Ovary (tissue), 9 donors: ENCODE measurements around the gene RIPOR1. TPM values are rescaled to one million over a fixed set of nuclear protein-coding genes. Genes with fewer than 3 reads are reported as not detected.
A peak's percentile ranks its signal among the peaks of the same experiment; 100 is the strongest.

ENCODE experiments used
- DNase-seq, 5 donors: peaks; one replicate each; pipeline ENCODE4 v3.0.0-alpha.2; 2019 to 2020
- H3K27ac ChIP-seq, 2 donors: fragments of 200-600 bp; one replicate each; pipeline versions ENCODE4 v1.5.1 to v1.8.0; 2019 to 2022
- H3K27me3 ChIP-seq: fragments of 200-600 bp; one replicate; pipeline ENCODE4 v1.8.0; 2022
- H3K36me3 ChIP-seq: fragments of 200-600 bp; sonication (generic); one replicate; pipeline ENCODE4 v1.5.1; 2019
- H3K4me1 ChIP-seq: one replicate; pipeline ENCODE4 v1.8.1; 2013; ENCODE audit warnings: mild to moderate bottlenecking, moderate library complexity; ENCODE audit not compliant: insufficient read depth
- H3K4me3 ChIP-seq: fragments of 200-600 bp; sonication (generic); one replicate; pipeline ENCODE4 v1.5.1; 2017
- H3K9me3 ChIP-seq, 2 donors: fragments of 200-600 bp in 1 of 2; sonication (generic) in 1 of 2; one replicate each; pipeline versions ENCODE4 v1.5.1 to v1.8.1; 2013 to 2019; ENCODE audit warnings: mild to moderate bottlenecking in 1 of 2, moderate library complexity in 1 of 2
- EP300 ChIP-seq: sonication (generic); formaldehyde crosslinking; IDR thresholded peaks from one replicate; pipeline ENCODE4 v1.6.1; 2017; ENCODE audit warnings: antibody characterized with exemption
- POLR2A ChIP-seq: fragments of 450-650 bp; IDR thresholded peaks from one replicate; pipeline ENCODE4 v1.6.1; 2017; ENCODE audit warnings: antibody characterized with exemption, mild to moderate bottlenecking, moderate library complexity
- WGBS, 3 donors: extraction: QIAGEN DNeasy Blood & Tissue Kit in 1 of 3; methylation state at CpG; one replicate each; pipeline versions ENCODE4 v1.1.5 to v1.1.7; 2013 to 2017; 5-methylcytosine and 5-hydroxymethylcytosine counted together
- intact Hi-C, 4 donors: fragments of 100-400 bp; cut with DNase I; formaldehyde crosslinking; loops; one replicate each; pipeline versions ENCODE4 v1.11.0 to v1.15.1; 2022 to 2023
- polyA plus RNA-seq, 2 donors: library from polyadenylated mRNA; stranded (reverse); fragments of 200-250 nt in 1 of 2; fragments of 350-450 nt in 1 of 2; fragmentation: Illumina TruSeq in 1 of 2; extraction: RNeasy Lipid Tissue Mini Kit (QIAGEN cat#74804) in 1 of 2; gene quantifications; one replicate each; pipeline ENCODE4 v1.2.3, GENCODE V29; 2013 to 2014
- total RNA-seq, 7 donors: library from RNA; depleted of rRNA in 2 of 7; stranded (reverse); fragments of >200 nt in 2 of 7; fragmentation: NEBNext Ultra II Directional in 3 of 7; extraction: Animal tissue kit (Norgen Biotek cat#: 25700) in 3 of 7; gene quantifications; one replicate each; pipeline versions ENCODE4 v1.1.0 to v1.2.4, GENCODE V29; 2016 to 2023
- TF ChIP-seq, protein P1 (sequence below), 3 donors: fragments of 450-650 bp in 2 of 3; fragments of 200-600 bp in 1 of 3; IDR thresholded peaks; one replicate each; pipeline versions ENCODE4 v1.5.1 to v1.8.0; 2016 to 2022; ENCODE audit warnings: antibody characterized with exemption in 3 of 3, mild to moderate bottlenecking in 1 of 3
- donor health status: DM: no; HTN: no; CAD: no; lungs with moderate emphysema.
- donor health status: DM: no; HTN: no; CAD: no.
- donor health status: Bipolar disorder and iron deficiency.
- donor health status: DM: yes; HTN: yes; CAD: no.
- donor health status: DM: no; HTN: no; CAD: no.
- donor health status: DM: yes; HTN: yes; CAD: no.

Gene RIPOR1
- total and polyA plus RNA-seq, 9 donors = 22.3 to 96.3 (median 70.4) TPM

DNA sequence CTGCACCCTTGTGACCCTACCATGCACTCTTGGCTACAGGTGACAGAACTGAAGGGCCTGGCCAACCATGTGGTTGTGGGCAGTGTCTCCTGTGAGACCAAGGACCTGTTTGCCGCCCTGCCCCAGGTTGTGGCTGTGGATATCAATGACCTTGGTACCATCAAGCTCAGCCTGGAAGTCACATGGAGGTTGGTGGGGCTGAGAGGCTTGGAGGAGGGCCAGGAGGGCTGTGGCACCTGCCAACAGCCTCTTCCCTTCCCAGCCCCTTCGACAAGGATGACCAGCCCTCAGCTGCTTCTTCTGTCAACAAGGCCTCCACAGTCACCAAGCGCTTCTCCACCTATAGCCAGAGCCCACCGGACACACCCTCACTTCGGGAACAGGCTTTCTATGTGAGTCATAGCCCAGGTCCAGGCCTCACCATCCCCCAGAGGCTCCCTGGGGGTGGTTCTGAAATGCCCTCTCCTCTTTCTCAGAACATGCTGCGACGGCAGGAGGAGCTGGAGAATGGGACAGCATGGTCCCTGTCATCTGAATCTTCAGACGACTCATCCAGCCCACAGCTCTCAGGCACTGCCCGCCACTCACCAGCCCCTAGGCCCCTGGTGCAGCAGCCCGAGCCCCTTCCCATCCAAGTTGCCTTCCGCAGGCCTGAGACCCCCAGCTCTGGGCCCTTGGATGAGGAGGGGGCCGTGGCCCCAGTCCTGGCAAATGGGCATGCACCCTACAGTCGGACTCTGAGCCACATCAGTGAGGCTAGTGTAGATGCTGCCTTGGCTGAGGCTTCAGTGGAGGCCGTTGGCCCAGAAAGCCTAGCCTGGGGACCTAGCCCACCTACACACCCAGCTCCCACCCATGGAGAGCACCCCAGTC lies 13.0 kb downstream of the RIPOR1 start:
- H3K36me3 ChIP-seq = no peaks in the 10 kb centered on the region
- 71 to 76% (median 74%) methylated on average over 13 to 14 of the region's 14 CpGs for WGBS, 3 donors
- intact Hi-C loops = loop anchor here in 1 of 4 donors (10.0 kb wide), 1 partner anchor 103 kb away; the partner anchor contains the start of gene CARMIL2

DNA sequence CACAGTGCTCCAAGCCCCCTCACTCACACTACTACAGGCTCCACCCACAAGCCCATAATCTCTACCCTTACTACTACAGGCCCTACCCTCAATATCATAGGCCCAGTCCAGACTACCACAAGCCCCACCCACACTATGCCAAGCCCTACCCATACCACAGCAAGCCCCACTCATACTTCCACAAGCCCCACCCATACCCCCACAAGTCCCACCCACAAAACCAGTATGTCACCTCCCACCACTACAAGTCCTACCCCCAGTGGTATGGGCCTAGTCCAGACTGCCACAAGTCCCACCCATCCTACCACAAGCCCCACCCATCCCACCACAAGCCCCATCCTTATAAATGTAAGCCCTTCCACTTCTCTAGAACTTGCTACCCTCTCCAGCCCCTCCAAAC lies 13.8 kb downstream of the RIPOR1 start:
- TF ChIP-seq, protein P1, sequence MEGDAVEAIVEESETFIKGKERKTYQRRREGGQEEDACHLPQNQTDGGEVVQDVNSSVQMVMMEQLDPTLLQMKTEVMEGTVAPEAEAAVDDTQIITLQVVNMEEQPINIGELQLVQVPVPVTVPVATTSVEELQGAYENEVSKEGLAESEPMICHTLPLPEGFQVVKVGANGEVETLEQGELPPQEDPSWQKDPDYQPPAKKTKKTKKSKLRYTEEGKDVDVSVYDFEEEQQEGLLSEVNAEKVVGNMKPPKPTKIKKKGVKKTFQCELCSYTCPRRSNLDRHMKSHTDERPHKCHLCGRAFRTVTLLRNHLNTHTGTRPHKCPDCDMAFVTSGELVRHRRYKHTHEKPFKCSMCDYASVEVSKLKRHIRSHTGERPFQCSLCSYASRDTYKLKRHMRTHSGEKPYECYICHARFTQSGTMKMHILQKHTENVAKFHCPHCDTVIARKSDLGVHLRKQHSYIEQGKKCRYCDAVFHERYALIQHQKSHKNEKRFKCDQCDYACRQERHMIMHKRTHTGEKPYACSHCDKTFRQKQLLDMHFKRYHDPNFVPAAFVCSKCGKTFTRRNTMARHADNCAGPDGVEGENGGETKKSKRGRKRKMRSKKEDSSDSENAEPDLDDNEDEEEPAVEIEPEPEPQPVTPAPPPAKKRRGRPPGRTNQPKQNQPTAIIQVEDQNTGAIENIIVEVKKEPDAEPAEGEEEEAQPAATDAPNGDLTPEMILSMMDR (IDR thresholded peaks at IDR 0.05) = no peak
- no peak for TF ChIP-seq EP300
- no peak for TF ChIP-seq POLR2A
- intact Hi-C loops = loop anchor here in 1 of 4 donors (10.0 kb wide), 1 partner anchor 102 kb away; the partner anchor contains the start of gene CARMIL2
- DNase-seq = peak in 3 of 5 donors; percentile 30 to 42 (median 35)
- Histone ChIP-seq H3K9me3 (no peaks in the 10 kb centered on the region), H3K27me3 (no peaks in the 10 kb centered on the region), H3K27ac (no peak overlapping the region), H3K4me1 (peaks cover 5% of the 10 kb centered on the region), H3K36me3 (no peaks in the 10 kb centered on the region), H3K4me3 (no peak overlapping the region)

More for the DNA sequence above, 13.0 kb downstream of the RIPOR1 start:
- no peak overlapping the region for H3K27ac ChIP-seq
- H3K4me1 ChIP-seq = peaks cover 5% of the 10 kb centered on the region
- no peak for TF ChIP-seq EP300
- TF ChIP-seq, protein P1 (IDR thresholded peaks at IDR 0.05) = no peak
- TF ChIP-seq POLR2A = no peak
- no peaks in the 10 kb centered on the region for H3K9me3 ChIP-seq
- no peaks in the 10 kb centered on the region for H3K27me3 ChIP-seq
- peak in 3 of 5 donors; percentile 20 to 34 (median 26) for DNase-seq
- no peak overlapping the region for H3K4me3 ChIP-seq

DNA sequence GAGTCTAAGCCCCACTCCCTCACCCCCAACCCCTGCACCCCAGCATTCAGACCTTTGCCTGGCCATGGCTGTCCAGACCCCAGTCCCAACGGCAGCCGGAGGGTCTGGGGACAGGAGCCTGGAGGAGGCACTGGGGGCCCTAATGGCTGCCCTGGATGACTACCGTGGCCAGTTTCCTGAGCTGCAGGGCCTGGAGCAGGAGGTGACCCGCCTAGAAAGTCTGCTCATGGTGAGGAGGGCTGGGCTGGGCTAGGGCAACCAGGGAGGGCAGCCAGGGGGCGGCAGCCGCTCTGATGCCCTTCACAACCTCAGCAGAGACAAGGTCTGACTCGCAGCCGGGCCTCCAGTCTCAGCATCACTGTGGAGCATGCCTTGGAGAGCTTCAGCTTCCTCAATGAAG lies 14.4 kb downstream of the RIPOR1 start:
- Histone ChIP-seq H3K9me3 (no peaks in the 10 kb centered on the region), H3K27ac (no peak overlapping the region), H3K4me1 (peaks cover 5% of the 10 kb centered on the region), H3K27me3 (no peaks in the 10 kb centered on the region), H3K4me3 (no peak overlapping the region), H3K36me3 (no peaks in the 10 kb centered on the region)
- peak in 1 of 5 donors; percentile 29 for DNase-seq
- intact Hi-C loops = loop anchor here in 1 of 4 donors (10.0 kb wide), 1 partner anchor 102 kb away; the partner anchor contains the start of gene CARMIL2
- TF ChIP-seq EP300 (no peak), POLR2A (no peak)
- TF ChIP-seq, protein P1 (IDR thresholded peaks at IDR 0.05) = no peak
- WGBS, 3 donors = 82 to 90% (median 84%) methylated on average over 8 of the region's 8 CpGs

DNA sequence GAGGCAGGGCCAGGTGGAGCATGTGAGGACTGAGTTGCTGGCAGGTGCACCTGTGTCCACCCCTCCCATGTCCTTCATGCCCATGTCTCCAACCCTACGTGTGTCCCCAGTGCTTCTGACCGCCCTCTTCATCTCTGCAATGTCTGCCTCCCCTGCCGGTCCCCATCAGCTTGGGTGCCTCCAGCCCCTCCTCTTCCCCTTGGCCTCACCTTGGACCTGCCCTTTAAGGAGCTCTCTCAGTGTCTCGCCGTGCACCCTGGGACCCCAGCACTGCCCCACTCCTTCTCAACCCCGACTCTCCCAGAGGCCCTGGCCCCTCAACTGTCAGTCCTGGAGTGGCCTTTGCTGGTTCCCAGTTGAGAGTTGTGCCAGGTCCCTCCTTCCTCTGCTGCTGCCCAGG lies 15.0 kb downstream of the RIPOR1 start:
- WGBS, 3 donors = 64 to 73% (median 72%) methylated on average over 6 of the region's 6 CpGs
- intact Hi-C loops = loop anchor here in 1 of 4 donors (10.0 kb wide), 1 partner anchor 101 kb away; the partner anchor contains the start of gene CARMIL2
- DNase-seq = no peak
- H3K9me3 ChIP-seq = no peaks in the 10 kb centered on the region
- no peaks in the 10 kb centered on the region for H3K36me3 ChIP-seq
- H3K4me1 ChIP-seq = peaks cover 1% of the 10 kb centered on the region
- H3K27ac ChIP-seq = no peak overlapping the region
- TF ChIP-seq, protein P1 (IDR thresholded peaks at IDR 0.05) = no peak
- TF ChIP-seq POLR2A (no peak), EP300 (no peak)
- H3K27me3 ChIP-seq = no peaks in the 10 kb centered on the region
- no peak overlapping the region for H3K4me3 ChIP-seq
